ENCODE data around the gene ADSS1.

GRCh38 chr14:104707608-104708595, 16.1 kb upstream of the ADSS1 start:
- TF ChIP-seq CTCF (IDR thresholded peaks at IDR 0.05) (no peak), POLR2A (IDR thresholded peaks at IDR 0.05) (no peak)

Measured in vagina (tissue), 2 donors.